GM21423 (cell line): ENCODE measurements around the gene SORCS2.
"Not testable (repeated sequence)": the region's sequence is repeated elsewhere in the genome, so short reads cannot be mapped to it uniquely, and the experiment has no call there.

Experiments used
- ATAC-seq: cut with Tn5 transposase; IDR thresholded peaks from one replicate; pipeline ENCODE4 v1.9.1; 2021; ENCODE audit warnings: mild to moderate bottlenecking, moderate library complexity; ENCODE audit not compliant: unreplicated experiment

SORCS2 gene

DNA sequence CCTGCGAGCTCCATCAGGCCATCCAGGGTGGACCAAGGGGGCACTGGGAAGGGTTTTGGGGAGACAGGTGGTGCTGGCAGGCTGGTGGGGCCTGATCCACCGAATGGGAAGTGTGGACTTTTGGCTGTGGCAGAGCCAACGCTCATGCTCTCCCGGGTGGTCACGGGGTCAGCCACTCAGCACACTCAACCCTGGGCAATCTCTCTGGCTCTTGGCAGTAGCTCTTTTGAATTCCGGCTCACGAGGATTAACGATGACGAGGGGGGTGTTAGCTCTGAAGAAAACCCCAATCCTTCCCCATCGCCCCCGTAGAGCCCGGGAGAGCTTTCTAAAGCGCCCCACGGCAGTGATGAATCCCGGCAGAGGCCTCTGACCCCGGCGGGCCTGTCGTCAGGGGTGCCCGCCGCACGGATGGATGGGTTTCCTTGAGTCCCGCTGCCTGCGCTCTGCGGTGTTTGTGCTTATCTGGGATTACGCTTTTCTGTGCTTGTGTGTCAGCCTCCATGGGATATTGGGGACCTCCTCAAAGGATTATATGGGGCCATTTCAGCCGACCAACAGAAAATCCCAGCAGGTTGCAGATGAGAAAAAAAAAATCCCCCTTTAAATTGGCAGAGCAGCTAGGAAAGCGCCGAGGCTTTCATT lies 399.2 kb downstream of the SORCS2 start:
- ATAC-seq = no peak

DNA sequence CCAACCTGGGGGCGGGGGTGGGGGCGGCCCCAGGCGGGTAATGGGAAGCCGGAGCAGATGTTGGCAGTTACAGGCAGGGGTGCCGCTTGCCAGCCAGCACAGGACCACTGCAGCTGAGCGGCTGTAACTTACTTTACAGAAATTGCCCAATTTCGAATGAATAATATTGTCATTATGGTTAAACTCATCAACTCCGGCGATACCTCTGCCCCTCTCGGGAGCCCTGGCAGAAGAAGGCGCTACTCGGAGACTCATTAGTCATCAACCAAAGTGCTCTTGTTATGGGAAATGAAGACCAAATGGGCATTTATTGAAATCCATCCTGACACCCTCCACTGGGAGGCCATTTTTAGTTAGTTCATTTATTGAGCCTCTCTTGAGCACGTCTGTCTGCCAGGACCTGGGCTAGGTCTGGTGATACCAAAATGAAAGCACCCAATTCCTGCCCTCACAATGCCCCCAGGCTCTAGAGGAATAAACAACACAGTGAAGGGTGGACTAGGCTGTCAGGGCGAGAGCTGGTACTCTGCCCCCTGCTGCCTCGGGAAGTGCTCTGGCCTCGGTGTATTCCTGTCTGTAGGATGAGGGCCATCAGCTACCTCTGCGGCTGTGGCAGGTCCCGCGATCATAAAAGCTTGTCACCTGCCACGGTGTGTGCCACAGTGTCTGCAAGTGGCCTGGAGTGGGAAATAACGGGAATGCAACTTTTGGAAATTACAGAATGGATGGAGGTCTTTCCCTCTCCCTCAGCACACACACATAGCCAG lies 401.5 kb downstream of the SORCS2 start:
- ATAC-seq = no peak

DNA sequence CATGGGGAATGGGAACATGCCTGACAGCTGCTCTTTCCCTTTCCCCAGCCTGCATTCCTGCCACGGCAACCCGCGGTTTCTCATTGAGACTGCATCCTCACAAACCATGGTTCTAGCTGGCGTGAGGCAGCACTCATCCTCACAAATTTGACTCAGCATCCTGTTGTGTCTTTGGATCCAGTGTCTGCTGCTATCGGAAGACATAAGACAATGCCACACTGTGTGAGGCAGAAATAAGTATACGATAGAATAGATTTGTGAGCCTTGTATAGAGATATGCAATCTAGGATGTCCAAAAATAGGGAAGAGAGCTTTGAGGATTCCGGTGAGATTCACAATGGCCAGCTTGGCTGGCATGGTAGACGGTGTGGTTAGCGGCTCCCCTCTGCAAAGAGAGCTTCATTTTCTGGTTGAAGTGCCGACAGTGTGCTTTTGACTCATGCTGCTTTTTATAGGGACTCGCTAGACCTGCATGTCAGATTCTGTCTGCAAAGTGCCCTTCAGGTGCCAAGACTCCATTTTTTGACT lies 403.7 kb downstream of the SORCS2 start:
- ATAC-seq = no peak

DNA sequence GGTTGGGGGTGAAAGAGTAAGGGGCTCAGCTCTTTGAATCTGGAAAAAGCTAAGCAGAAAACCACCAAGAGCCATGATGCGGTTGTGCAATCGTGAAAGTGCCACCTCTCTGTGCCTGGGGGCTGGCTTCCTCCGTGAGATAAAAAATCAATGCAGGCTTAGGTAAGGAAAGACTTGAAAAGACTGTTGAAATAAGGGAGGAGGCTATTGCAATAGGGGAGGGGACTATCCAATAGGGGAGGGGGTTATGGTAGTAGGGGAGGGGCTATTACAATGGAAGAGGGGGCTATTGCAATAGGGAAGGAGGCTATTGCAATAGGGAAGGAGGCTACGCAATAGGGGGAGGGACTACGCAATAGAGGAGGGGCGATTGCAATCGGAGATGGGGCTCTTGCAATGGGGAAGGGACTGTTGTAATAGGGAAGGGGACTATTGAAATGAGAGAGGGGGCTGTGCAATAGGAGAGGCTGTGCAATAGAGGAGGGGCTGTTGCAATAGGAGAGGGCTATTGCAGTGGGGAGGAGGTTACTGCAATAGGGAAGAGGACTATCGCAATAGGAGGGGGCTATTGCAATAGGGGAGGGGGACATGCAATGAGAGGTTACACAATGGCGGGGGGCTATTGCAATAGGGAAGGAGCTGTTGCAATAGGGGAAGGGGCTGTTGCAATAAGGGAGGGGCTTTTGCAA lies 404.7 kb downstream of the SORCS2 start:
- ATAC-seq = no peak

DNA sequence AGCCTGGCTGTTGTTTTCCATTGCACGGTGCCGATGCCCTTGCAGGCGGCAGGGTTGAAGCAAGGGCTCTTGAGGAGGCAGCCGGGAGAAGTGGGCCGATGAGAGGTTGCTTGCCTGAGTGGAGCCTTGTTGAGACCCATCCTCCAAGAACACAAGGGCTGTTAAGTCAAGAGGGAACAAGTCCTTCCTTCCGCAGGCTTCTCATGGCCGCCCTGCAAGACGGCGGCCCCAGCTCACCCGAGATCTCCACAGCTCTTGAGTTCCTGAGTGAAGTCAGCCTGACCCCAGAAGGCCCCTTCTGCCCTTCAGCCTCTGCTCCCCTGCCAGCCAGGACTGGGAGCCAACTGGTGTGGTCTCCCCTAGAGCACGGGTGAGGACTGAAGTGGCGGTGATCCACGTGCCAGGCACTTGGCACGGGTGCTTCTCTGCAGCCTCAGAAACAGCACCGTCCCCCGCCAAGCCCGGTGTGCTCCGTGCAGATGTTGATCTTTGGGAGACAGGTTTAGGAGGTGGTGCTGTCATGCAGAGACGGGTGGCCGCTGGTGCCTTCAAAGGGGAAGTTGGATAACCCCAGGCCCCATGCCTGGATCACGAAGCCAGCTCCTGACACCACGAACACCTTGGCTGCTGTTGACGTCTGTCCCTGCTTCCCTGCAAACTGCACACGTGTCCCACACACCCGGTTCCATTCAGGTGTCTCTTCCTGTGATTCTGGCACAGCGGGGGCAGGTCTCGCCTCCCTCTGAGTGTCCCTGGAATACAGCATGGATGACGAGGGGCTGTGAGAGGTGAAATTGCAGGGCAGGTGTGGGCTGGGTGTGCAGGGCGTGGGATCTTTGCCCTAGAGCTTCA lies 406.8 kb downstream of the SORCS2 start:
- ATAC-seq = no peak

DNA sequence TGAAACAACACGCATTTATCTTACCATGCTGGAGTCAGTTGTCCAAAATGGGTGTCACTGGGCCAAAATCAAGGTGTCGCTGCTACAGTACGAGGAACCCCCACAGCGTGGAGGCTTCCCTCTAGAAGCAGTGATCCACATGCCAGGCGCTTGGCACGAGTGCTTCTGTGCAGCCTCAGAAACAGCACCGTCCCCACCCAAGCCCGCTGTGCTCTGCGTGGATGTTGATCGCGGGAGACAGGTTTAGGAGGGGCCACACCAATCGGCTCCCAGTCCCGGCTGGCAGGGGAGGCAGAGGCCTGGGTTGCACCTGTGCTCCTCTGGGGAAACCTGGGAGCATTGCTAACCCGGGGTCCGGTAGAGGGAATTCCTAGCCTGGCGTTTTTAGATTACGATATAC lies 407.9 kb downstream of the SORCS2 start:
- ATAC-seq = no peak

DNA sequence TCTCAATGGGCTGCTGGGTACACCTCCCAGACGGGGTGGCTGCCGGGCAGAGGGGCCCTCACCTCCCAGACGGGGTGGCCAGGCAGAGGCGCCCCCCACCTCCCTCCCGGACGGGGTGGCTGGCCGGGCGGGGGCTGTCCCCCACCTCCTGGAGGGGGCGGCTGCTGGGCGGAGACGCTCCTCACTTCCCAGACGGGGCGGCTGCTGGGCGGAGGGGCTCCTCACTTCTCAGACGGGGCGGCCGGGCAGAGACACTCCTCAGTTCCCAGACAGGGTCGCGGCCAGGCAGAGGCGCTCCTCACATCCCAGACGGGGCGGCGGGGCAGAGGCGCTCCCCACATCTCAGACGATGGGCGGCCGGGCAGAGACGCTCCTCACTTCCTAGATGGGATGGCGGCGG lies 409.8 kb downstream of the SORCS2 start:
- ATAC-seq = not testable (repeated sequence)

DNA sequence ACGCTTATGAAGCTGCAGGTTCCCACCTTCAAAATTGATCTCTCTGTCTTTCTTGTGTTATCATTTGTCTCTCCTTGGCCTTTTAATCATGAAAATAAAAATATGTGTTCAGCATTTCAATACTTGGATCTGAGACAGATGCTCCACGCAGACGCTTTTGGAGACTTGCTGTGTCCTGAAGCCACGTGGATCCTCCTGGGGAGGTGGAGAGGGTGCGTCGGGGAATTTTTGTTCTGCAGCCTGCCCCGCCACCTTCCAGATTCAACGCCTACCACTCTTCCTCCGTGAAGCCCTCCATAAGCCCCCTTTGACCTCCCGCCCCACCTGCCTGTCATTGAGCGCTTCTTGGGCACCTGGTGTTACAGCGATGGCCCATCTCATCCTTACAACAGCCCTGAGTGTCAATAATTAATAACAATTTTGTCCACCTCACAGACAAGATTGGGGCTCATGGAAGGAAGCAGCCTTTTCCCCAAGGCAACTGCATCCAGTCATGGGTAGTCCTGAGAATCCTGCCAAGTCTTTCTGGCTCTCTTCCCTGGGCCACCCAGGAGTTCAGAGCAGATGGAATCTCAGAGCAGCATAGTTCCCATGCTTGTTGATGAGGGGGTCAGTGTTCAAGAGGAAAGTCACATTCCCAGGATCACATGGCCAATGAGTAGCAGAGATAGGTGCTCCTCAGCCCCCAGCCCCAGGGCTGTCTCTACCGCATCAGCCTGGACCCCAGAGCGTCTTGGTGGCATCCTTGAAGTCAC lies 415.0 kb downstream of the SORCS2 start:
- no peak for ATAC-seq

DNA sequence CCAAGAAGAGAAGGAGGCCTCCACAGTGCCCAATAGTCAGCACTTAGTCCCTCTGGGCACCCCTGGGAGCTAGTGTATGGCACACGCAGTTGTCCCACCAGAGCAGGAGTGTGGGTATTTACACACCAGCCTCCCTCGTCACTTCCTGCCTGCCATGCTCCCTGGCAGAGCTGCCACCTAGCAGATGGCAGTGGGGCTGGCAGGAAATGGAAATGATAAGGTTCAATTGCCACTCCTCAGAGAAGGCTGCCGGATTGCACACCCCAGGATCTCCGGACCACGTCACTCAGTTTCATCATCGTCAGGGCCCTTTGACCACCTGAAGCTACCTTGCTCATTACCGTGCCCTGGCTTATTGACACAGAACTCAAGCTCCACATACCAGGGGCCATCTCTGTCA lies 415.7 kb downstream of the SORCS2 start:
- ATAC-seq = no peak

DNA sequence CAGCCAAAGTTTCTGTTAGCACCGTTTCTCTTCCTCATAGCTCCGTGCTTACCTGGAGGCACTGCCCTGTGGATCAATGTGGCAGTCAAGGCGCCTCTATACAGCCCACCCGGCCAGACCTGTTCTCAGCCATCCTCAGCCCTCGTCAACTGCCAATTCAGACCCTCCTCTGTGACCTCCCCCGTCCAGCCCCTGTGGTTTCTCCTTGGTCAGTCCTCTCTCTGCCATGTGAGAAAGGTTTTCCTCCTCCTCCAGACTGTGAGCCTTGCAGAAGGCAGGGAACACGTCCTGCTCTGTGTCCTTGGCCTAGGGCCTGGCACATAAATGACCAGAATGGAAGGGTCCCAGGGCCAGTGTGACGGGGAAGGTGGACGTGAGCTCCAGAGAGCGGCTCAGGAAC lies 417.0 kb downstream of the SORCS2 start:
- no peak for ATAC-seq

DNA sequence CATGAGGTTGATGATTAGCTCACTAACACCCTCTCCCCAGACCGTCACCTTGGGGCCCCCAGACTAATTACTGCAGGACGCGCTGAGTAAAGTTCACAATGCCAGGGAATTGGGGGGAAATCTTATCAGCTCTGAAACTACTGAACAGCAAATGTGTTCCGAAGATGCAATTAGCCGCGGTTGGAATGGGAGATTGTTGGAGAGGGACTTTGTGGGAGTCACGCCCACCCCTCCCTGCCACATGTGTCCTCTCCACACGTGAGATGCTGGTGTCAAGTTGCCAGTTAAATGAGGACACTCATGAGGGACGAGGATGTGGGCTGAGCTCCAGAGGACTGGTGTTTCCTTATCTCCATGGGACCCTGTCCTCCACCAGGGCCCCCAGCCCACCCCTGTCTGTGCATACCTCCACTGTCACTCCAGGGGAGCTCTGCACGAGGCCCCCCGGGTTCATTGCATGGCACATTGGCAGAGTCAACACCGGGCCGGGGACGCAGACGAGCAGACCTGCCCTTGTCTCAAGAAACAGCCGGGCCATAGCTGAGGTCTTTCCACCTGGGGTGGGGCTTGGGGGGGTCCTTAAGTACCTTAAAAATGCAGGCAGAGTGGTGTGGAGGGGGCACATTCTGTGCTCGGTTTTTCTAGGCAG lies 417.8 kb downstream of the SORCS2 start:
- no peak for ATAC-seq

DNA sequence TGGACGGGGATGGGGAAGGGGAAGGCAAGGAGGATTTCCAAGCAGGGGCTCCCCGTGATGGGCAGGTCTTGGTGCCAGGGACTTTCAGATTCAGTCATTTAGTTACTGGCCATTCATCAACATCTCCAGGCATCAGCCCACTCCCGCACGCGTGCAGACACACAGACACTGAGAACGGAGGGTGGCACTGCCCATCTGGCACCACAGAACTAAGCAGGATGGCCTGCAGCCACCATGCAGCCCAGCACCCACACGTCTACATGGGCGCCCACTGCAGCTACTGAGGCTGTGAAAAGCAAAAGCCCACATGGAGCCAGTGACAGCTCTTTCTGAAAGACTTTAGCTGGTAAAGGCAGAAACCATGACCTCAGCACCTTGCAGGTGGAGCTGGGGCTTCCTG lies 418.5 kb downstream of the SORCS2 start:
- ATAC-seq = no peak

DNA sequence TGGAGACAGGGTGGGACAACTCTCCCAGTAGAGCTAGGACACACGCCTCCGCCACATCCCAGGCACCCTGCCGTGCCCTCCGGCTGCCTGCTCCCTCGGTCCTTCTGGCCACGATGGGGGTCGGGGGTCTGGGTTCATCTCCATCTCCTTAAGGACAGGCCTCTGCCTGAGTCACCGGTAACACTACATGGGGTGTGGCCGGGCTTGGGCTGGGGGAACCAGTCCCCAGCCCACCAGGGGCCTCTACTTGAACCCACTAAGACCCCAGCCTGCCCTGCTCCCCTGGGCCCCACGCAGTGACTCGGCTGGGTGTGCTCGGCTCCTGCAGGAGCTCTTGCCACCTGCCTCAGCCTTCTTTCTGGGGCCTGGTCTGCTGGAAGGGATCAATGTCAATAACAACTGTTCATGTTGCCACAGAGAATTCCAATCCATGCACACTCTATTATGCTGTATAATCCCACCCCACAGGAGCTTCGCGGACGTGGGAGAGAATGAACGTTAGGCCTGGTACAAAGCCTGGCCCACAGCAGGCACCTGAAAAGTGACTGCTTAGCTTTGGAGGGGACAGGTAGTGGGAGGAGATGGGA lies 420.1 kb downstream of the SORCS2 start:
- ATAC-seq = no peak

DNA sequence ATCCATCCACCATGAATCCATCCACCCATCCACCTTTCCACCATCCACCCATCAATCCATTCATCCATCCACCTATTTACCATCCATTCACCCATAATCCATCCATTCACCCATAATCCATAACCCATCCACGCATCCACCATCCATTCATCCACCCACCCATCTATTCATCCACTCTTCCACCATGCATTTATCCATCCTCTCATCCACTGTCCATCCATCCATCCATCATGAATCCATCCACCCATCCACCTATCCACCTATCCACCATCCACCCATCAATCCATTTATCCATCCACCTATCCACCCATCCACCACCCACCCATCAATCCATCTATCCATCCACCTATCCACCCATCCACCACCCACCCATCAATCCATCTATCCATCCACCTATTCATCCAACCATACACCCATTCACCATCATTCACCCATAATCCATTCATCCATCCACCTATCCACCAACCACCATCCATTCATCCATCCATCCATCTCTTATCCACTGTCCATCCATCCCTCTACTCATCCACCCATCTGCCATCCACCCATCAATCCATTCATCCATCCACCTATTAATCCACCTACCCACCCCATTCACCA lies 422.1 kb downstream of the SORCS2 start:
- ATAC-seq = no peak

DNA sequence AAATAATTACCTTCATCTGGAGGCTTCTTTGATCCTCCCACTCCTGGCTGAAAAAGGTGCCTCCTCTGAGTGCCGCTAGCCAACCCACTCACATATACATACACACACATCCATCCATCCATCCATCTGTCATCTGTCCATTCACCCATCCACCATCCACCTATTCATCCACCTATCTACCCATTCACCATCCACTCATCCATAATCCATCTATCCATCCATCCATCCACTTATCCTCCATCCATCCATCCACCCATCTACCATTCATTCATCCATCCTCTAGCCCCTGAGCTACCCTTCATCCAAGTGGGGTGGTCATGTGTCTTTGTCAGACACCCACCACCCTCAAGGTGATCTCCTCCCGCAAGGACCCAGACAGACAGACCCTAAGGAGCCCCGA lies 423.9 kb downstream of the SORCS2 start:
- no peak for ATAC-seq

DNA sequence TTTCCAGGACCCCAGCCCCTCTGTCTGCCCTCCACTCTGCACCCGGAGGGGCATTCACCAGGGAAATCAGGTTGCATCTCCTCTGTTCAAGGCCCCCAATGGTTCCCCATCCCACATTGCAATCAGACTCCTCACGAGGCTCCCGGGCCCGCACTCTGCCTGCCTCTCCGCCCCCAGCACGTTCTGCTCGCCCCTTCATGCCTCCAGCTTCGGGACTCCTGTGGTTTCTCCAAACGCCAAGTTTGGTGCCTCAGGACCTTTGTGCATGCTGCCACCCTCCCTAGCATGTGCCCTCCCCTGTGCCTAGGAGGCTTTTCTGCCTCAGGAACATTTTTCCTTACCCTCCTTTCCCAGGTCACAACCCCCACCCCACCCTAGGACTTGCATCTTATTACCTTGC lies 426.0 kb downstream of the SORCS2 start:
- ATAC-seq = no peak

DNA sequence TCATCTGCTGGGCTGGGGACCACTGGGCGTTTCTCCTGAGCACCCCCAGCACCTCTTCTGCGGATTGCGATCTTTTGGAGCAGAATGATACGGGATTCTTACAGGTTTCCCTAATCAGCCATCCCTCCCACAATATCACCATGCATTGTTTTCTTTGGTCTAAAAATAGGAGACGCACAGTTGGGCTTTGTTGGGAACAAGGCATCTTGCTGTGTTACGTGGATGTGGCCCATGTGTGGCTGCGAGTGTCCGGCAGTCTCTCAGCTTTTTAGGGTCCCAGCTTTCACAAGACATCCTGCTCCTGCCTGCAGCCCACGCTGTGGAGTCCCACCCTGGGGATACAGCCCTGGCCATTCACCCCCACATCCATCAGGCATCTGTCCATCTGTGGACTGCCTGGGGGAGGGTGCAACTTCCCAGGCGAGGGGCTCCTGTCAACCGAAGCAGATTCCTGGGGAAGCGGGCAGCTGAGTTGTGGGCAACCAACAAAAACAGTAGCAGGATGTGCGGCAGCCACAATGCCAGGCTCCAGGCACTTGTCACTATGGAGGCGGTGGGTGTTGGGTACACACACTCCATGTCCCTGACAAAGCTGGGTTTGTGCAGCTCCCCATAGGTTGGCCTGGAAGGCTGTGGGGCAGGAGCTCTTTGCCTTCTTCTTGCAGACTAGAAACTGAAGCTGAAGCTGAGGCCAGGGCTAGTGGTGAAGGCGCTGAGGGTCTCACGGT lies 427.9 kb downstream of the SORCS2 start:
- no peak for ATAC-seq

DNA sequence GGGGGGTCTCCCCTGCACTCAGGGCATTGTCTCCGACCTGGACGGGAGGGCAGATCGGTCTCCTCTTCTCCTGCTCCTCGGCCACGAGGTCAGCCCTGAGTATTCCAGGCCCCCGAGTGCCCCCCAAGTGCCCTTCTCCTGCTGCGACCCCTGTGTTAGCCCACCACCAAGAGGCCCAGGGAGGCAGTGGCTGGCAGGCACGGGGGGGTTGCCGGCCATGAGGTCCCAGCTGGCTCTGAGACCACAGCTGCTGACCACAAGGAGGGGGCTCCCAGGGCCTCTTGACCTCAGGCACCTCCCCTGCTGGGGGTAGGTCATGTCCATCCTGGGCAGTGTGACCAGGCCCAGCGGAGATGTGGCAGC lies 428.5 kb downstream of the SORCS2 start:
- ATAC-seq = no peak
